ENCODE results near the gene REEP6.

Gene REEP6

DNA sequence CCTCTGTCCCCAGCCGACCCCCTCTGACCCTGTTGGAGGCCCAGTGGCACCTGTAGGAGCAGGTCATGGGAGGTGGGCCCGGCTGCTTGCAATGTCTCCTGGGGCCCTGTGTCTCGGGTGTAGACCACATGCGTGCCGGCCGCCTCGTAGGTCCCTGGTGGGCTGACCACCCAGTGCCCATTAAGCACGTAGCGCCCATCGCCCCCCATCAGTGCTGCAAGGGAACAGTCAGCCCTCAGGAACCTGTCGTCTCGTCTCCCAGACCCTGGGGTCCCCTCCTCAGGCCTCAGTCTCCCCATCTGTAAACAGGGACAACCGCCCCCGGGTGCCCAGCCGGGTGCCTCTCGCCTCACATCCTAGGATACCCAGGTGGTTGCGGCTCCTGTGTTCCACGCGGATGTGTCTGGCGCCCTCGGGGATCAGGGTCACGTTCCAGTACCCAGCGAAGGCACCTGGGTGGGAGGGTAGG, 16.2 kb downstream of the REEP6 start:
- peaks cover 27% of the 10 kb centered on the region for H3K27me3 ChIP-seq (ENCODE audit: insufficient read depth, poor library complexity, severe bottlenecking)

DNA sequence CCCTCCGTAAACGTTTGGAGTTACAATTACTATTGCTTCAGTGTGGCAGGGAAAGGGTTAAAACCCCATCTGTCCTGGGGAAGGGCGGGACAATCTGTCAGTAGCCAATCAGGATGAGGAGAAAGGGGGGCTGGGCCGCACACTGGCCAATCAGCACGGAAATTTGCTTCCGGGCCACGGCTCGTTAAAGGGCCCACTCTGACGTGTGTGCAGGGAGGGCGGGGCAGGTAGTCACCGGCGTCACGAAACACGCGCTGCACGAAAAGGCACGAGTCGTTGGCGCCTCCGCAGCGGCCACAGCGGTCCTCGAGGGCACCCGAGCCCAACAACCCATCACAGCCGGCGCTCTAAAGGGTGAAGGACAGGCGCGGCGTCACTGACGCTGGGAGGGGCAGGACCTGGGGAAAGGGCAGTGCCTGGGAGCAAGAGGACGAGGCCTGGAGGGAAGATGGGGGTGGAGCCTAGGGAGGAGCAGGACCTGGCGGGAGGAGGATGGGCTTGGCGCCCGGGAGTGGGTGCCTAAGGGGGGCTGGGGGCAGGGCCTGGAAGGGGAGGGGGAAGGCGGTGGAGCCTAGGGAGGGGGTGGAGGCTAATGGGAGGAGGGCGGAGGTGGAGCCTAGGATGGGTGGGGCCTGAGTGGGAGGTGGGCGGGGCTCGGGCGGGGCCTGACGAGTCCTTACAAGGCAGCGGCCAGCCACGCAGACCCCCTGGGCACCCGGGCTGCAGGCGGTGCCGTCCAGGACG, 17.0 kb downstream of the REEP6 start:
- no peak overlapping the region for H3K27ac ChIP-seq (replicated peaks)
- TF ChIP-seq GABPA (IDR thresholded peaks at IDR 0.05; ENCODE audit: low read depth) (no peak), POLR2AphosphoS5 (IDR thresholded peaks at IDR 0.05; ENCODE audit: low read depth) (no peak)
- H3K4me3 ChIP-seq (replicated peaks; ENCODE audit: insufficient read depth, low read length), result no peak overlapping the region
- peaks cover 32% of the 10 kb centered on the region for H3K27me3 ChIP-seq (ENCODE audit: insufficient read depth, poor library complexity, severe bottlenecking)
- DNase-seq (ENCODE audit: low read depth in 1 of 2, low spot score in 1 of 2), result peak; percentile 61 to 76

More for the DNA sequence above, 16.2 kb downstream of the REEP6 start:
- Histone ChIP-seq H3K4me3 (replicated peaks; ENCODE audit: insufficient read depth, low read length) (no peak overlapping the region), H3K27ac (replicated peaks) (no peak overlapping the region)
- no peak for DNase-seq (ENCODE audit: low read depth in 1 of 2, low spot score in 1 of 2)
- no peak for TF ChIP-seq SPI1 (IDR thresholded peaks at IDR 0.05; ENCODE audit: borderline replicate concordance, low read depth)
- no peak for TF ChIP-seq GABPA (IDR thresholded peaks at IDR 0.05; ENCODE audit: low read depth)
- TF ChIP-seq, protein P1, sequence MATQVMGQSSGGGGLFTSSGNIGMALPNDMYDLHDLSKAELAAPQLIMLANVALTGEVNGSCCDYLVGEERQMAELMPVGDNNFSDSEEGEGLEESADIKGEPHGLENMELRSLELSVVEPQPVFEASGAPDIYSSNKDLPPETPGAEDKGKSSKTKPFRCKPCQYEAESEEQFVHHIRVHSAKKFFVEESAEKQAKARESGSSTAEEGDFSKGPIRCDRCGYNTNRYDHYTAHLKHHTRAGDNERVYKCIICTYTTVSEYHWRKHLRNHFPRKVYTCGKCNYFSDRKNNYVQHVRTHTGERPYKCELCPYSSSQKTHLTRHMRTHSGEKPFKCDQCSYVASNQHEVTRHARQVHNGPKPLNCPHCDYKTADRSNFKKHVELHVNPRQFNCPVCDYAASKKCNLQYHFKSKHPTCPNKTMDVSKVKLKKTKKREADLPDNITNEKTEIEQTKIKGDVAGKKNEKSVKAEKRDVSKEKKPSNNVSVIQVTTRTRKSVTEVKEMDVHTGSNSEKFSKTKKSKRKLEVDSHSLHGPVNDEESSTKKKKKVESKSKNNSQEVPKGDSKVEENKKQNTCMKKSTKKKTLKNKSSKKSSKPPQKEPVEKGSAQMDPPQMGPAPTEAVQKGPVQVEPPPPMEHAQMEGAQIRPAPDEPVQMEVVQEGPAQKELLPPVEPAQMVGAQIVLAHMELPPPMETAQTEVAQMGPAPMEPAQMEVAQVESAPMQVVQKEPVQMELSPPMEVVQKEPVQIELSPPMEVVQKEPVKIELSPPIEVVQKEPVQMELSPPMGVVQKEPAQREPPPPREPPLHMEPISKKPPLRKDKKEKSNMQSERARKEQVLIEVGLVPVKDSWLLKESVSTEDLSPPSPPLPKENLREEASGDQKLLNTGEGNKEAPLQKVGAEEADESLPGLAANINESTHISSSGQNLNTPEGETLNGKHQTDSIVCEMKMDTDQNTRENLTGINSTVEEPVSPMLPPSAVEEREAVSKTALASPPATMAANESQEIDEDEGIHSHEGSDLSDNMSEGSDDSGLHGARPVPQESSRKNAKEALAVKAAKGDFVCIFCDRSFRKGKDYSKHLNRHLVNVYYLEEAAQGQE (IDR thresholded peaks at IDR 0.05; ENCODE audit: insufficient replicate concordance, low read depth), result no peak
- TF ChIP-seq POLR2AphosphoS5 (IDR thresholded peaks at IDR 0.05; ENCODE audit: low read depth), result no peak
- TF ChIP-seq, protein P2, sequence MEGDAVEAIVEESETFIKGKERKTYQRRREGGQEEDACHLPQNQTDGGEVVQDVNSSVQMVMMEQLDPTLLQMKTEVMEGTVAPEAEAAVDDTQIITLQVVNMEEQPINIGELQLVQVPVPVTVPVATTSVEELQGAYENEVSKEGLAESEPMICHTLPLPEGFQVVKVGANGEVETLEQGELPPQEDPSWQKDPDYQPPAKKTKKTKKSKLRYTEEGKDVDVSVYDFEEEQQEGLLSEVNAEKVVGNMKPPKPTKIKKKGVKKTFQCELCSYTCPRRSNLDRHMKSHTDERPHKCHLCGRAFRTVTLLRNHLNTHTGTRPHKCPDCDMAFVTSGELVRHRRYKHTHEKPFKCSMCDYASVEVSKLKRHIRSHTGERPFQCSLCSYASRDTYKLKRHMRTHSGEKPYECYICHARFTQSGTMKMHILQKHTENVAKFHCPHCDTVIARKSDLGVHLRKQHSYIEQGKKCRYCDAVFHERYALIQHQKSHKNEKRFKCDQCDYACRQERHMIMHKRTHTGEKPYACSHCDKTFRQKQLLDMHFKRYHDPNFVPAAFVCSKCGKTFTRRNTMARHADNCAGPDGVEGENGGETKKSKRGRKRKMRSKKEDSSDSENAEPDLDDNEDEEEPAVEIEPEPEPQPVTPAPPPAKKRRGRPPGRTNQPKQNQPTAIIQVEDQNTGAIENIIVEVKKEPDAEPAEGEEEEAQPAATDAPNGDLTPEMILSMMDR (IDR thresholded peaks at IDR 0.05; ENCODE audit: insufficient read depth, low read length), result no peak

DNA sequence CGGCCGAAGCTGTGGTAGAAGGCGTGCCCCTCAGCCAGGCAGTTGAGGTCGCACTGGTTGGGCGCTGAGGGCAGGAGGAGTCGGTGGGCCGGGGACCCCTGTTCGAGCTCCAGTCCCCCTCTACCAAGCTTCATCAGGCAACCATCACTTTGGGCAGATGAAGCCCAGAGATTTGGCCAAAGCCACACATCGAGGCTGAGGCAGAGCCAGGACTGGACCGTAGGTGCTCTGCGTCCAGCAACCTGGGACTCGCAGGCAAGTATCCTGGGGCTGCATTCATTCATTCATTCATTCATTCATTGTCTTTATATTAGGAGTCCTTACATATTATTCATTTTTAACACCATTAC, 17.5 kb downstream of the REEP6 start:
- no peak for DNase-seq (ENCODE audit: low read depth in 1 of 2, low spot score in 1 of 2)
- Histone ChIP-seq H3K4me3 (replicated peaks; ENCODE audit: insufficient read depth, low read length) (no peak overlapping the region), H3K27me3 (ENCODE audit: insufficient read depth, poor library complexity, severe bottlenecking) (peaks cover 28% of the 10 kb centered on the region), H3K27ac (replicated peaks) (no peak overlapping the region)
- TF ChIP-seq, protein P1 (IDR thresholded peaks at IDR 0.05; ENCODE audit: insufficient replicate concordance, low read depth), result no peak
- TF ChIP-seq SPI1 (IDR thresholded peaks at IDR 0.05; ENCODE audit: borderline replicate concordance, low read depth) (no peak), GABPA (IDR thresholded peaks at IDR 0.05; ENCODE audit: low read depth) (no peak), POLR2AphosphoS5 (IDR thresholded peaks at IDR 0.05; ENCODE audit: low read depth) (no peak)
- TF ChIP-seq, protein P2 (IDR thresholded peaks at IDR 0.05; ENCODE audit: insufficient read depth, low read length), result no peak

DNA sequence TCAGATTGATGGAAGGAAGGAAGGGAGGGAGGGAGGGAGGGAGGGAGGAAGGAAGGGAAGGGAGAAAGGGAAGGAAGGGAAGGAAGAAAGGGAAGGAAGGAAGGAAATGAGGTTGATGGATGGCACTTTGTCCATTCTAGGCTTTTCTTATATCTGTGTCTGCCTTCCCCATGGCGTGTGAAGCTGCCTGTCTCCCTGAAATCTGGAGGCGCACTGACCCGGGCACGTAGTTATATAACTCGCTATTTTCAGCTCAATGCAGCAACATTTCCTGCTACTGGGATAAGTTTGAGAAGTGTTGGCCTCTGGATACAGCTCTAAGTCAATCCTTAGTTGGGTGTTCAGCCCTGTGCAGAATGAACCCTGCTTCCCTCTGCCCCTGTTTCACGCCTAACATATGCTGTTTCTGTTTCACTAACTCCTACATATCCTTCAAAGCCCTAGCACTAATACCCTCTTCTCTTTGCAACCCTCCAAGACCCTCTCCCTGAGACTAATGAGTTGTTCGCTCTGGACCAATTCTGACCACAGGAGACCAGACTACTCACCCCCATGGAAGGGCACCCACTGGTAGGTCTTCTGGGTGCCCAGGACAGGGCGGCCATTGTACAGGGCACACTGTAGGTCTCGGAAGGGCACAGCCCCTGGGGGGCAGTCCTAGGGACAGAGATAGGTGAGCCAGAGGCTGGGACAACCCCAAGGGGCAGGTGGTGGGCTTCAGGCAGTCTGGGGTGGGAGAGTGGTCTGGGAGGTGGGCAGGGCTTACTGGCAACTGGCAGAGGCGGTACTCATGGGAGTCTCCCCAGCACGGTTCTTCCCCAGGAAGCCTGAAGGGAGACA, 18.8 kb downstream of the REEP6 start:
- TF ChIP-seq GABPA (IDR thresholded peaks at IDR 0.05; ENCODE audit: low read depth), result no peak
- TF ChIP-seq, protein P1 (IDR thresholded peaks at IDR 0.05; ENCODE audit: insufficient replicate concordance, low read depth), result no peak
- TF ChIP-seq, protein P2 (IDR thresholded peaks at IDR 0.05; ENCODE audit: insufficient read depth, low read length), result no peak
- TF ChIP-seq POLR2AphosphoS5 (IDR thresholded peaks at IDR 0.05; ENCODE audit: low read depth), result no peak
- no peak for TF ChIP-seq SPI1 (IDR thresholded peaks at IDR 0.05; ENCODE audit: borderline replicate concordance, low read depth)
- no peak overlapping the region for H3K27ac ChIP-seq (replicated peaks)
- H3K27me3 ChIP-seq (ENCODE audit: insufficient read depth, poor library complexity, severe bottlenecking), result peaks cover 24% of the 10 kb centered on the region
- no peak overlapping the region for H3K4me3 ChIP-seq (replicated peaks; ENCODE audit: insufficient read depth, low read length)
- DNase-seq (ENCODE audit: low read depth in 1 of 2, low spot score in 1 of 2), result no peak

All from HL-60 (cell line).